ENCODE data around the gene SHB.

DNA sequence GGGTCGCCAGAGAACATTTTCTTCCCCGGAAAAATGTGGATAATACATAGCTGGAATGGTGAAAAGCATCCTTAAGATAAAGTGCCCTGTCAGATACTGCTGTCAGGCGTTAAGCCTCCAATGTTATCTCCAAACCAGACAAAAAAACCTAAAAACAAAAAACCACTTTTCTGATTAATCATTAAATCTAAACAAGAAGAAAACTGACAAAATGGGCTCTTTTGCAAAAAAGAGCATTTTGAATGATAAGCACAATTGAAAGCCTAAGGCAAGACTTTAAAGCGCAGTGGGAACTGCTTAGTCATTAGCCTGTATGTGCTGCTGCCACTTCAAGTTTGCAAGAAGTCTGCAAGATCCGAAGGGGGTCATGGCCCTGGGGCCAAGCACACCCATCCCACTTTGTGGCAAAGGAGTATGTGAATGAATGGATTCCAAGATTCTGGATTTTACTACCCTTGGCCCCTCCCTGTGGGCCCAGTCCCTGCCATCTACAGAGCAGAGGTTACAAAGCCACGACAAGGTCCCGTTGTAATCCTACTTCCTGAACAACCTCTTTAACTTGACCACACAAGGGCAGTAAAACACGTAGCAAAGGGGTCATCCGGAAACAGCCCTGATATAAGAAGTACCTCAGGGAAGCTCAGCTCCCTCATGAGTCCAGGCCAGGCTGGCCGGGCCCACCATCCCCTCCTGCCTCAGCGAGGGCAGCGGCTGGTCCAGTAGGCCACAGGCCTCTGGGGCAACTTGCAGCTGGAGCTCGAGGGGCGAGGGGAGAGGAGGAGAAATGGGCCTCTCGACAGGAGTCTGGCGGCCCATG is 29.7 kb downstream of the SHB start:
- TF ChIP-seq, protein P1, sequence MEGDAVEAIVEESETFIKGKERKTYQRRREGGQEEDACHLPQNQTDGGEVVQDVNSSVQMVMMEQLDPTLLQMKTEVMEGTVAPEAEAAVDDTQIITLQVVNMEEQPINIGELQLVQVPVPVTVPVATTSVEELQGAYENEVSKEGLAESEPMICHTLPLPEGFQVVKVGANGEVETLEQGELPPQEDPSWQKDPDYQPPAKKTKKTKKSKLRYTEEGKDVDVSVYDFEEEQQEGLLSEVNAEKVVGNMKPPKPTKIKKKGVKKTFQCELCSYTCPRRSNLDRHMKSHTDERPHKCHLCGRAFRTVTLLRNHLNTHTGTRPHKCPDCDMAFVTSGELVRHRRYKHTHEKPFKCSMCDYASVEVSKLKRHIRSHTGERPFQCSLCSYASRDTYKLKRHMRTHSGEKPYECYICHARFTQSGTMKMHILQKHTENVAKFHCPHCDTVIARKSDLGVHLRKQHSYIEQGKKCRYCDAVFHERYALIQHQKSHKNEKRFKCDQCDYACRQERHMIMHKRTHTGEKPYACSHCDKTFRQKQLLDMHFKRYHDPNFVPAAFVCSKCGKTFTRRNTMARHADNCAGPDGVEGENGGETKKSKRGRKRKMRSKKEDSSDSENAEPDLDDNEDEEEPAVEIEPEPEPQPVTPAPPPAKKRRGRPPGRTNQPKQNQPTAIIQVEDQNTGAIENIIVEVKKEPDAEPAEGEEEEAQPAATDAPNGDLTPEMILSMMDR (IDR thresholded peaks at IDR 0.05 in 2 of 3, conservative IDR thresholded peaks at IDR 0.05 in 1 of 3; ENCODE audit: borderline replicate concordance in 1 of 3, insufficient read depth in 1 of 3, low read depth in 2 of 3, low read length in 2 of 3): no peak
- TF ChIP-seq YY1 (IDR thresholded peaks at IDR 0.05; ENCODE audit: extremely low read depth, insufficient replicate concordance, low read depth, low read length) (no peak), CEBPB (IDR thresholded peaks at IDR 0.05; ENCODE audit: low read depth) (no peak), SIN3A (IDR thresholded peaks at IDR 0.05; ENCODE audit: low read depth) (no peak), POLR2AphosphoS5 (IDR thresholded peaks at IDR 0.05; ENCODE audit: low read depth, low read length) (no peak), SRF (IDR thresholded peaks at IDR 0.05; ENCODE audit: low read depth) (no peak), POLR2A (IDR thresholded peaks at IDR 0.05; ENCODE audit: borderline replicate concordance, extremely low read depth, insufficient read depth, insufficient read length) (no peak), EZH2 (IDR thresholded peaks at IDR 0.05) (no peak), ZNF274 (IDR thresholded peaks at IDR 0.05; ENCODE audit: low read depth, low read length) (no peak), JUND (IDR thresholded peaks at IDR 0.05) (no peak)
